Neuronal stem cell (in vitro differentiated cells): ENCODE results near the gene ACACA.

Source experiments
- DNase-seq: peaks from one replicate; pipeline ENCODE4 v3.0.0-alpha.2; 2013; ENCODE audit warnings: low spot score
- H2AFZ ChIP-seq: one replicate; pipeline ENCODE4 v1.6.1; 2013; ENCODE audit warnings: mild to moderate bottlenecking, low read length, inconsistent platforms
- H2AK5ac ChIP-seq: 2 replicates; pipeline ENCODE4 v1.6.1; 2013; ENCODE audit warnings: low read depth, mild to moderate bottlenecking, inconsistent platforms, low read length, moderate library complexity, mixed read lengths
- H2BK120ac ChIP-seq: 2 replicates; pipeline ENCODE4 v1.6.1; 2013; ENCODE audit warnings: low read depth, mild to moderate bottlenecking, inconsistent platforms, low read length, moderate library complexity, mixed read lengths
- H2BK12ac ChIP-seq: one replicate; pipeline ENCODE4 v1.6.1; 2013; ENCODE audit warnings: low read length, inconsistent platforms
- H2BK15ac ChIP-seq: 2 replicates; pipeline ENCODE4 v1.6.1; 2013; ENCODE audit warnings: mild to moderate bottlenecking, low read length, inconsistent platforms, mixed read lengths
- H2BK5ac ChIP-seq: one replicate; pipeline ENCODE4 v1.6.1; 2013; ENCODE audit warnings: inconsistent platforms, mild to moderate bottlenecking, low read length, moderate library complexity
- H3K14ac ChIP-seq: one replicate; pipeline ENCODE4 v1.6.1; 2013; ENCODE audit warnings: low read length, inconsistent platforms
- H3K18ac ChIP-seq: 2 replicates; pipeline ENCODE4 v1.6.1; 2013; ENCODE audit warnings: low read length, inconsistent platforms
- H3K23ac ChIP-seq: 2 replicates; pipeline ENCODE4 v1.6.1; 2013; ENCODE audit warnings: low read depth, mild to moderate bottlenecking, mixed read lengths, low read length, inconsistent platforms; ENCODE audit not compliant: poor library complexity
- H3K27ac ChIP-seq: replicated peaks from 3 replicates; pipeline ENCODE4 v1.5.1; 2013; ENCODE audit warnings: low read length, inconsistent platforms
- H3K27me3 ChIP-seq, 3 experiments: 2 replicates each; pipeline ENCODE4 v1.6.1; 2013; ENCODE audit warnings: low read length in 3 of 3, mild to moderate bottlenecking in 2 of 3, inconsistent platforms in 1 of 3, low read depth in 1 of 3, mixed read lengths in 1 of 3, moderate library complexity in 1 of 3; ENCODE audit not compliant: control insufficient read depth in 3 of 3, insufficient read depth in 3 of 3
- H3K36me3 ChIP-seq, 2 donors: replicated peaks in 1 of 2; 2 replicates each; pipeline ENCODE4 v1.6.1; 2013; ENCODE audit warnings: low read length in 2 of 2; ENCODE audit not compliant: control insufficient read depth in 2 of 2, insufficient read depth in 2 of 2
- H3K4ac ChIP-seq: 2 replicates; pipeline ENCODE4 v1.6.1; 2013; ENCODE audit warnings: inconsistent platforms, mild to moderate bottlenecking, low read length, moderate library complexity
- H3K4me1 ChIP-seq, 2 donors: 1 replicate in 1 of 2; 2 replicates in 1 of 2; pipeline ENCODE4 v1.6.1; 2013; ENCODE audit warnings: low read length in 2 of 2, low read depth in 1 of 2; ENCODE audit not compliant: control insufficient read depth in 2 of 2, insufficient read depth in 1 of 2
- H3K4me2 ChIP-seq: one replicate; pipeline ENCODE4 v1.6.1; 2013; ENCODE audit warnings: mild to moderate bottlenecking, low read length, inconsistent platforms; ENCODE audit not compliant: insufficient read depth, poor library complexity, severe bottlenecking
- H3K4me3 ChIP-seq, 2 donors: 2 replicates each; pipeline ENCODE4 v1.5.1; 2013; ENCODE audit warnings: low read length in 2 of 2, mild to moderate bottlenecking in 2 of 2, inconsistent platforms in 1 of 2, moderate library complexity in 1 of 2
- H3K79me1 ChIP-seq: one replicate; pipeline ENCODE4 v1.6.1; 2013; ENCODE audit warnings: low read depth, mild to moderate bottlenecking, inconsistent platforms, low read length, moderate library complexity
- H3K9ac ChIP-seq: one replicate; pipeline ENCODE4 v1.6.1; 2013; ENCODE audit warnings: mild to moderate bottlenecking, low read depth, low read length, inconsistent platforms; ENCODE audit not compliant: poor library complexity
- H3K9me3 ChIP-seq, 2 donors: replicated peaks in 1 of 2; 2 replicates each; pipeline versions ENCODE3 to v1.6.1; 2013; ENCODE audit warnings: low read length in 2 of 2, mild to moderate bottlenecking in 2 of 2, inconsistent platforms in 1 of 2, low read depth in 1 of 2, mixed read lengths in 1 of 2, moderate library complexity in 1 of 2; ENCODE audit not compliant: control insufficient read depth in 2 of 2, insufficient read depth in 1 of 2
- H4K8ac ChIP-seq: one replicate; pipeline ENCODE4 v1.6.1; 2013; ENCODE audit warnings: low read depth, mild to moderate bottlenecking, inconsistent platforms, low read length, moderate library complexity
- H4K91ac ChIP-seq: one replicate; pipeline ENCODE4 v1.6.1; 2013; ENCODE audit warnings: low read length, low read depth, mild to moderate bottlenecking, inconsistent platforms; ENCODE audit not compliant: poor library complexity
- WGBS, 2 donors: extraction: QIAGEN DNeasy Blood & Tissue Kit; methylation state at CpG; one replicate each; pipeline ENCODE4 v1.1.7; 2013; ENCODE audit warnings: missing lambda C conversion rate in 2 of 2, mixed read lengths in 1 of 2; ENCODE audit not compliant: insufficient read length in 2 of 2, insufficient replicate concordance in 1 of 2; ENCODE audit errors: extremely low coverage in 2 of 2; 5-methylcytosine and 5-hydroxymethylcytosine counted together

ACACA gene

GRCh38 chr17:37315601-37316000 lies 91.0 kb downstream of the ACACA start:
- Histone ChIP-seq H4K91ac (no peak overlapping the region), H3K23ac (no peak overlapping the region), H2BK15ac (no peak overlapping the region), H3K4me3 (no peak overlapping the region), H3K36me3 (peaks cover 4 to 60% of the 10 kb centered on the region in 2 donors), H3K9me3 (no peaks in the 10 kb centered on the region), H2BK12ac (no peak overlapping the region), H3K9ac (no peak overlapping the region), H3K4me1 (no peaks in the 10 kb centered on the region), H2BK120ac (no peak overlapping the region), H3K14ac (no peak overlapping the region), H2AFZ (no peak overlapping the region), H3K4me2 (no peak overlapping the region), H3K4ac (no peak overlapping the region), H2BK5ac (no peak overlapping the region), H3K27ac (no peak overlapping the region), H2AK5ac (no peak overlapping the region), H3K18ac (no peak overlapping the region), H4K8ac (no peak overlapping the region), H3K79me1 (peaks cover 4% of the 10 kb centered on the region), H3K27me3 (no peaks in the 10 kb centered on the region)
- DNase-seq = no peak

DNA sequence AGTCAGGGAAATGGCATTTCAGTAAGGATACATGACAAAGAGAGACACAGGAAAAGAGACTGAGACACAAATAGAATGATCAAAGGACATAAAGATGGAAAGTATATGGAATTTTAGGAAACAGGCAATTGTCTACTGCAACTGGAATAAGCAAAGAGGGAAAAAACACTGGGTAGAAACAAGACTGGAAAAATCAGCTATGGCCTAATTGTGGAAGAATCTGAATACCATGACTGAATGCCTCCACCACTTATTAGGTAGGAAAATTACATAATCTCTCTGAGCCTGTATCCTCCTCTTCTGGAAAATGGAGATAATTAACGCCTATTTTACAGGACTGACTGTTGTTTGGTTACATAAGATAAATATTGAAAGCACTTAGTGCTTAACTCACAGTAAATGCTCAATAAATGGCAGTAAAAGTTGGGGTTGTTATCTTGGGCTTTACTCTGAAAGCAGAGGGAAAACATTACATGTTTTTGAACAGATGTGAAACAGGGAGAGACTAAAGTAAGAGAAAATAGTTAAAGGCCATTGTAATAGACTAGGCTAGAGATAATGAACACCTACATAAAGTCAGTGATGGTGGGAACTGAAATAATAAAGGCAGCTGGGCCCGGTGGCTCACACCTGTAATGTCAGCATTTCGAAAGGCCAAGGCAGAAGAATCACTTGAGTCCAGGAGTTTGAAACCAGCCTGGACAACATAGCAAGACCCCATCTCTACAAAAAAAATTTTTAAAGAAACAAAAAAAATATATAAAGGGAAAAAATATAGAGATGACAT lies 94.3 kb downstream of the ACACA start:
- no peak for DNase-seq
- no CpG with 5 or more reads among the region's 3 CpGs for WGBS, 2 donors
- H3K9me3 ChIP-seq = no peaks in the 10 kb centered on the region

DNA sequence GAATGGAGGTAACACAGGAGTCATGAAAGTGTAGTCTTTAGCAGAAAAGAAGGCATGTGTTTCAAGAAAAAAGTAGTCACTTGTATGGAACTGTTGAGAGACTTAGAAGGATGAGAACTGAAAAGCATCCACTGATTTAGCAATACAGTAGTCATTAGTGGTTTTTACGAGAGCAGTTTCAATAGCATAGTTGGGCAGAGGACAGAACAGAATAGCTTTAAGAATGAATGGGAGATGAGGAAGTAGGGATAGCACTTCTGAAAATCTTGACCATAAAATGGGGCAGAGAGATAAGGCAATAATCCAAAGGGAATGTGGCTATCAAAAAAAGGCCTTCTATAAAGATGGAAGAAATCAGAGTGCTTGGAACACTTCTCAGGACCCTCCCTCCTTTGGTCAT lies 95.7 kb downstream of the ACACA start:
- no CpG with 5 or more reads among the region's 1 CpG for WGBS, 2 donors

More for the DNA sequence above, 94.3 kb downstream of the ACACA start:
- no peak overlapping the region for H3K18ac ChIP-seq
- no peak overlapping the region for H2BK120ac ChIP-seq
- H2AFZ ChIP-seq = no peak overlapping the region
- no peak overlapping the region for H3K9ac ChIP-seq
- peaks cover 4% of the 10 kb centered on the region for H3K79me1 ChIP-seq
- H2BK12ac ChIP-seq = no peak overlapping the region
- H3K4me2 ChIP-seq = no peak overlapping the region
- H4K91ac ChIP-seq = no peak overlapping the region
- no peaks in the 10 kb centered on the region for H3K4me1 ChIP-seq
- no peak overlapping the region for H3K4ac ChIP-seq
- H3K4me3 ChIP-seq = no peak overlapping the region
- H3K27me3 ChIP-seq = no peaks in the 10 kb centered on the region
- peaks cover 4 to 58% of the 10 kb centered on the region in 2 donors for H3K36me3 ChIP-seq
- H4K8ac ChIP-seq = no peak overlapping the region
- no peak overlapping the region for H2BK5ac ChIP-seq
- H2AK5ac ChIP-seq = no peak overlapping the region
- no peak overlapping the region for H3K14ac ChIP-seq
- no peak overlapping the region for H3K27ac ChIP-seq
- no peak overlapping the region for H2BK15ac ChIP-seq
- no peak overlapping the region for H3K23ac ChIP-seq

DNA sequence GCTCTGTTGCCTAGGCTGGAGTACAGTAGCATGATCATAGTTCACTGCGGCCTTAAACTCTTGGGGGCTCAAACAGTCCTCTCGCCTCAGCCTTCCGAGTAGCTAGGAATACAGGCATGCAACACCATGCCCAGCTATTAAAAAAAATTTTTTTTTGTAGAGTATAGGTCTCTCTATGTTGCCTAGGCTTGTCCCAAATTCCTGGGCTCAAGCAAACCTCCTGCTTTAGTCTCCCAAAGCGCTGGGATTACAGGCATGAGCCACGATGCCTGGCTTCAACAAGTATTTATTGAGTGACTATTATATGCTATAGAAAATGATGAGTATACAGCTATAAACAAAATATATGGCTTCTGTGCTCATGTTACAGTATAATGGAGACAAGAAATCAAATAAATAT lies 97.6 kb downstream of the ACACA start:
- Histone ChIP-seq H2BK120ac (no peak overlapping the region), H2BK15ac (no peak overlapping the region), H2AFZ (no peak overlapping the region), H3K4me1 (no peaks in the 10 kb centered on the region), H3K4me2 (no peak overlapping the region), H3K79me1 (no peaks in the 10 kb centered on the region), H3K27ac (no peak overlapping the region), H3K27me3 (no peaks in the 10 kb centered on the region), H3K9ac (no peak overlapping the region), H3K9me3 (no peaks in the 10 kb centered on the region), H3K4ac (no peak overlapping the region), H2BK5ac (no peak overlapping the region), H3K23ac (no peak overlapping the region), H3K36me3 (peaks cover 2 to 62% of the 10 kb centered on the region in 2 donors), H3K14ac (no peak overlapping the region), H3K4me3 (no peak overlapping the region), H4K91ac (no peak overlapping the region), H4K8ac (no peak overlapping the region), H3K18ac (no peak overlapping the region), H2AK5ac (no peak overlapping the region), H2BK12ac (no peak overlapping the region)
- no peak for DNase-seq
- WGBS, 2 donors = no CpG with 5 or more reads among the region's 5 CpGs

More for the DNA sequence above, 95.7 kb downstream of the ACACA start:
- Histone ChIP-seq H2BK12ac (no peak overlapping the region), H2BK15ac (no peak overlapping the region), H3K36me3 (peaks cover 4 to 56% of the 10 kb centered on the region in 2 donors), H3K27ac (no peak overlapping the region), H4K8ac (no peak overlapping the region), H3K79me1 (no peaks in the 10 kb centered on the region), H4K91ac (no peak overlapping the region), H3K4me1 (no peaks in the 10 kb centered on the region), H2BK120ac (no peak overlapping the region), H2BK5ac (no peak overlapping the region), H3K4me2 (no peak overlapping the region), H3K9ac (no peak overlapping the region), H3K9me3 (no peaks in the 10 kb centered on the region), H2AK5ac (no peak overlapping the region), H3K23ac (no peak overlapping the region), H3K18ac (no peak overlapping the region), H3K14ac (no peak overlapping the region), H2AFZ (no peak overlapping the region), H3K4ac (no peak overlapping the region), H3K27me3 (no peaks in the 10 kb centered on the region), H3K4me3 (no peak overlapping the region)
- DNase-seq = no peak
